Measurements from ENCODE around the gene EPYC. TPM values are rescaled to one million over a fixed set of nuclear protein-coding genes. Genes with fewer than 3 reads are reported as not detected.
A peak's percentile ranks its signal among the peaks of the same experiment; 100 is the strongest.

EPYC gene
- total RNA-seq, 2 experiments from 2014 or later: not detected

GRCh38 chr12:90978117-90978770 is 26.5 kb downstream of the EPYC start:
- Histone ChIP-seq H3K4me1 (ENCODE audit: insufficient read depth, low read length, poor library complexity, severe bottlenecking) (no peaks in the 10 kb centered on the region), H3K36me3 (ENCODE audit: insufficient read depth, low read length) (no peaks in the 10 kb centered on the region), H2AFZ (ENCODE audit: low read length) (no peak overlapping the region), H3K9me2 (ENCODE audit: insufficient read depth, low read length) (no peaks in the 10 kb centered on the region), H3K9me3 (ENCODE audit: low read length) (no peaks in the 10 kb centered on the region), H3K4me2 (ENCODE audit: low read length) (no peak overlapping the region), H3K79me2 (ENCODE audit: insufficient read depth, low read depth, low read length) (no peaks in the 10 kb centered on the region), H4K20me1 (ENCODE audit: insufficient read depth, low read length) (no peaks in the 10 kb centered on the region), H3K27ac (ENCODE audit: low read depth, low read length, poor library complexity, severe bottlenecking) (no peak overlapping the region), H3K4me3 (ENCODE audit: low read depth, low read length, poor library complexity, severe bottlenecking) (no peak overlapping the region)
- peak; percentile 26 for DNase-seq (ENCODE audit: low spot score)
- no TSS peak for BruUV-seq (replicated peaks)
- CTCF ChIA-PET (ENCODE audit: unreplicated experiment): no interaction called here
- intact Hi-C loops (cut with micrococcal nuclease; ENCODE audit: unreplicated experiment): loop anchor here (1.0 to 5.0 kb wide), 3 partner anchors 129 to 377 kb away; no protein-coding TSS in a partner anchor
- TF ChIP-seq EZH2phosphoT487 (IDR thresholded peaks at IDR 0.05; ENCODE audit: borderline replicate concordance, low read depth, low read length) (no peak), CTCF (conservative IDR thresholded peaks at IDR 0.05; ENCODE audit: low read length) (peak; percentile 73)
- POLR2A ChIA-PET: interaction anchor here (0.5 to 0.7 kb wide), 3 partner anchors 351 to 1939 kb away, joined by 3 to 4 read pairs (median 3); no protein-coding TSS in a partner anchor

- ChIA-PET POLR2A (no interaction called here), CTCF (ENCODE audit: unreplicated experiment) (no interaction called here)
- Histone ChIP-seq H2AFZ (ENCODE audit: low read length) (no peak overlapping the region), H3K4me1 (ENCODE audit: insufficient read depth, low read length, poor library complexity, severe bottlenecking) (no peaks in the 10 kb centered on the region), H3K79me2 (ENCODE audit: insufficient read depth, low read depth, low read length) (no peaks in the 10 kb centered on the region), H4K20me1 (ENCODE audit: insufficient read depth, low read length) (no peaks in the 10 kb centered on the region), H3K27ac (ENCODE audit: low read depth, low read length, poor library complexity, severe bottlenecking) (no peak overlapping the region), H3K4me2 (ENCODE audit: low read length) (no peak overlapping the region), H3K4me3 (ENCODE audit: low read depth, low read length, poor library complexity, severe bottlenecking) (no peak overlapping the region), H3K36me3 (ENCODE audit: insufficient read depth, low read length) (no peaks in the 10 kb centered on the region), H3K9me2 (ENCODE audit: insufficient read depth, low read length) (no peaks in the 10 kb centered on the region), H3K9me3 (ENCODE audit: low read length) (no peaks in the 10 kb centered on the region)
- TF ChIP-seq CTCF (conservative IDR thresholded peaks at IDR 0.05; ENCODE audit: low read length) (no peak), EZH2phosphoT487 (IDR thresholded peaks at IDR 0.05; ENCODE audit: borderline replicate concordance, low read depth, low read length) (no peak)
- intact Hi-C loops (cut with micrococcal nuclease; ENCODE audit: unreplicated experiment): loop anchor here (5.0 kb wide), 2 partner anchors 130 to 350 kb away; no protein-coding TSS in a partner anchor
- no peak for DNase-seq (ENCODE audit: low spot score)
- BruUV-seq (replicated peaks): no TSS peak
Measured at GRCh38 chr12:90977224-90977623, 27.5 kb downstream of the EPYC start.

- no peak overlapping the region for H3K4me3 ChIP-seq (ENCODE audit: low read depth, low read length, poor library complexity, severe bottlenecking)
- H3K36me3 ChIP-seq (ENCODE audit: insufficient read depth, low read length): no peaks in the 10 kb centered on the region
- no peaks in the 10 kb centered on the region for H3K9me2 ChIP-seq (ENCODE audit: insufficient read depth, low read length)
- H3K4me1 ChIP-seq (ENCODE audit: insufficient read depth, low read length, poor library complexity, severe bottlenecking): no peaks in the 10 kb centered on the region
- H3K79me2 ChIP-seq (ENCODE audit: insufficient read depth, low read depth, low read length): no peaks in the 10 kb centered on the region
- DNase-seq (ENCODE audit: low spot score): no peak
- intact Hi-C loops (cut with micrococcal nuclease; ENCODE audit: unreplicated experiment): no loop called here
- H3K4me2 ChIP-seq (ENCODE audit: low read length): no peak overlapping the region
- no peak overlapping the region for H2AFZ ChIP-seq (ENCODE audit: low read length)
- ChIA-PET CTCF (ENCODE audit: unreplicated experiment) (no interaction called here), POLR2A (no interaction called here)
- TF ChIP-seq CTCF (conservative IDR thresholded peaks at IDR 0.05; ENCODE audit: low read length) (no peak), EZH2phosphoT487 (IDR thresholded peaks at IDR 0.05; ENCODE audit: borderline replicate concordance, low read depth, low read length) (no peak)
- no TSS peak for BruUV-seq (replicated peaks)
- no peaks in the 10 kb centered on the region for H3K9me3 ChIP-seq (ENCODE audit: low read length)
- no peaks in the 10 kb centered on the region for H4K20me1 ChIP-seq (ENCODE audit: insufficient read depth, low read length)
- no peak overlapping the region for H3K27ac ChIP-seq (ENCODE audit: low read depth, low read length, poor library complexity, severe bottlenecking)
Measured at GRCh38 chr12:90974286-90974685, 30.5 kb downstream of the EPYC start.

Measured in OCI-LY7 (cell line).